K562 (cell line): Measurements from ENCODE around the gene MAGI1. TPM values are rescaled to one million over a fixed set of nuclear protein-coding genes. Genes with fewer than 3 reads are reported as not detected.

Experiments
- ATAC-seq: fragments of 200-7000 bp; cut with Tn5 transposase; 3 replicates; pipeline ENCODE4 v1.9.1; 2020; ENCODE audit warnings: moderate library complexity
- BruUV-seq: library from RNA; stranded (reverse); fragments of 400-500 nt; replicated peaks from 2 replicates; lab custom pipeline; 2021; lab: Mats Ljungman, UMichigan
- CTCF ChIA-PET: fragments of 300-600 bp; formaldehyde crosslinking; extraction: SDS; loops from one replicate; lab custom pipeline; 2021; ENCODE audit warnings: low intra/inter-chr PET ratio; lab: Yijun Ruan, JAX
- POLR2A ChIA-PET: fragments of 300-600, 350-650 bp; sonication (Branson Sonifier 250); formaldehyde crosslinking; extraction: SDS; loops from one replicate; lab custom pipeline; 2021; ENCODE audit warnings: antibody characterized with exemption, inconsistent platforms; lab: Yijun Ruan, JAX
- DNase-seq, 4 experiments: peaks; one replicate each; pipeline versions ENCODE4 v3.0.0 to v3.0.0-alpha.2; 2011 to 2018; ENCODE audit warnings: low spot score in 3 of 4, mixed read lengths in 3 of 4; ENCODE audit errors: extremely low read depth in 1 of 4
- FAIRE-seq: peaks from 2 replicates; lab custom pipeline; 2011; peaks lifted over from hg19 to GRCh38; lab: Jason Lieb, UNC
- H2AFZ ChIP-seq: 2 replicates; pipeline ENCODE4 v1.6.0; 2011; ENCODE audit warnings: low read depth, low read length, control low read depth, inconsistent platforms
- H3K27ac ChIP-seq: fragments of 200-600 bp; 3 replicates; pipeline ENCODE4 v1.8.0; 2011; ENCODE audit warnings: low read depth, mild to moderate bottlenecking, control low read depth, inconsistent platforms, low read length, moderate library complexity, mixed read lengths; ENCODE audit errors: extremely low read depth
- H3K27me3 ChIP-seq, 2 experiments: fragments of 300-600 bp in 1 of 2; 2 replicates in 1 of 2; 3 replicates in 1 of 2; pipeline versions ENCODE4 v1.6.0 to v1.8.0; 2011; ENCODE audit warnings: inconsistent platforms in 2 of 2, low read length in 2 of 2, mild to moderate bottlenecking in 1 of 2, mixed read lengths in 1 of 2, moderate library complexity in 1 of 2; ENCODE audit not compliant: control insufficient read depth in 2 of 2, insufficient read depth in 2 of 2
- H3K36me3 ChIP-seq: fragments of 300-600 bp; 3 replicates; pipeline ENCODE4 v1.8.0; 2011; ENCODE audit warnings: mild to moderate bottlenecking, low read length, inconsistent platforms; ENCODE audit not compliant: control insufficient read depth, insufficient read depth
- H3K4me1 ChIP-seq, 2 experiments: fragments of 200-600 bp in 1 of 2; replicated peaks in 1 of 2; 2 replicates in 1 of 2; 3 replicates in 1 of 2; pipeline versions ENCODE4 v1.5.1 to v1.8.0; 2011; ENCODE audit warnings: inconsistent platforms in 2 of 2, low read length in 2 of 2, mild to moderate bottlenecking in 1 of 2, mixed read lengths in 1 of 2, moderate library complexity in 1 of 2; ENCODE audit not compliant: control insufficient read depth in 2 of 2, insufficient read depth in 2 of 2
- H3K4me2 ChIP-seq: 2 replicates; pipeline ENCODE4 v1.6.1; 2011; ENCODE audit warnings: low read length, control low read depth, inconsistent platforms, mixed read lengths; ENCODE audit not compliant: insufficient read depth
- H3K4me3 ChIP-seq: fragments of 200-600 bp; sonication (generic), shearing (Covaris generic); 2 replicates; pipeline ENCODE4 v1.5.1; 2016; ENCODE audit warnings: control low read depth, inconsistent platforms
- H3K79me2 ChIP-seq: fragments of 200-600 bp; 3 replicates; pipeline ENCODE4 v1.8.0; 2011; ENCODE audit warnings: low read length, inconsistent platforms; ENCODE audit not compliant: control insufficient read depth, insufficient read depth
- H3K9ac ChIP-seq, 2 experiments: 2 replicates each; pipeline versions ENCODE4 v1.6.0 to v1.6.1; 2011; ENCODE audit warnings: low read depth in 2 of 2, low read length in 2 of 2, control low read depth in 1 of 2, inconsistent platforms in 1 of 2, mild to moderate bottlenecking in 1 of 2, mixed read lengths in 1 of 2; ENCODE audit not compliant: insufficient read depth in 1 of 2
- H3K9me1 ChIP-seq: one replicate; pipeline ENCODE4 v1.6.0; 2011; ENCODE audit warnings: inconsistent platforms, mild to moderate bottlenecking, low read length, moderate library complexity; ENCODE audit not compliant: control insufficient read depth, insufficient read depth
- H3K9me3 ChIP-seq: replicated peaks from 2 replicates; pipeline ENCODE4 v1.5.1; 2011; ENCODE audit warnings: low read depth, low read length, inconsistent platforms; ENCODE audit not compliant: control insufficient read depth, insufficient read depth
- H4K20me1 ChIP-seq: replicated peaks from 2 replicates; pipeline ENCODE4 v1.6.1; 2011; ENCODE audit warnings: low read length, inconsistent platforms, mixed read lengths; ENCODE audit not compliant: control insufficient read depth, insufficient read depth
- CBX1 ChIP-seq: sonication (generic); IDR thresholded peaks from 2 replicates; pipeline ENCODE4 v1.6.1; 2016; ENCODE audit warnings: antibody characterized with exemption, low read depth, mild to moderate bottlenecking
- CREB3L1 ChIP-seq: fragments of 450-650 bp; IDR thresholded peaks from 2 replicates; pipeline ENCODE4 v1.6.1; 2014; ENCODE audit warnings: low read depth, mild to moderate bottlenecking, moderate library complexity, borderline replicate concordance
- GABPA ChIP-seq: fragments of 200-800 bp; sonication (Bioruptor generic); conservative IDR thresholded peaks from 2 replicates; pipeline ENCODE4 v1.6.1; 2016; ENCODE audit warnings: low read depth, missing genetic modification characterization, missing compliant biosample characterization
- HNRNPLL ChIP-seq: fragments of 200-400 bp; formaldehyde crosslinking; IDR thresholded peaks from 2 replicates; pipeline ENCODE4 v1.6.1; 2017; ENCODE audit warnings: low read length, low read depth, mild to moderate bottlenecking; ENCODE audit not compliant: poor library complexity, severe bottlenecking
- NRF1 ChIP-seq, 2 experiments: fragments of 450-650 bp; IDR thresholded peaks in 1 of 2; conservative IDR thresholded peaks in 1 of 2; 2 replicates each; pipeline ENCODE4 v1.6.1; 2014; ENCODE audit warnings: mild to moderate bottlenecking in 2 of 2
- ZNF384 ChIP-seq: IDR thresholded peaks from 2 replicates; pipeline ENCODE4 v1.6.1; 2012; ENCODE audit warnings: low read depth, low read length, improper control_type of control experiment
- WGBS: fragments of 100-300 bp; shearing (Covaris generic); methylation state at CpG from one replicate; pipeline ENCODE4 v1.1.6; 2016; ENCODE audit warnings: low coverage, mixed read lengths; ENCODE audit not compliant: insufficient coverage; ENCODE audit errors: missing lambda C conversion rate; 5-methylcytosine and 5-hydroxymethylcytosine counted together
- in situ Hi-C: fragments of 300-500 bp; cut with MboI; formaldehyde crosslinking; loops from 4 replicates; pipeline ENCODE4 v1.15.0; 2018; ENCODE audit warnings: inconsistent platforms, mixed read lengths
- intact Hi-C: fragments of 100-400 bp; cut with micrococcal nuclease; formaldehyde crosslinking; loops from 2 replicates; pipeline ENCODE4 v1.14.2; 2022
- polyA plus RNA-seq, 8 experiments: library from polyadenylated mRNA; depleted of rRNA in 4 of 8; stranded (reverse) in 5 of 8; unstranded in 3 of 8; fragments of >200 nt; fragmentation: Nextera tagmentation in 2 of 8; fragmentation: Illumina TruSeq in 1 of 8; extraction: Ambion mirVana in 2 of 8; extraction: Trizol in 1 of 8; gene quantifications; 2 replicates each; pipeline versions ENCODE4 v1.2.1 to v1.2.3, GENCODE V29; 2011 to 2014; ENCODE audit warnings: inconsistent platforms in 1 of 8, missing spikeins in 1 of 8
- total RNA-seq, 7 experiments: library from RNA; depleted of rRNA in 6 of 7; stranded (reverse); fragments of >200 nt in 6 of 7; fragmentation: Illumina TruSeq in 2 of 7; extraction: Trizol in 2 of 7; gene quantifications; 2 replicates each; pipeline versions ENCODE4 v1.2.1 to v1.2.3, GENCODE V29; 2011 to 2021; ENCODE audit warnings: low replicate concordance in 1 of 7

The MAGI1 gene
- total and polyA plus RNA-seq, 9 of the 15 experiments (the other 6 are each of a cell fraction or from before 2014, with no cell fraction given): 7.8 to 59.4 (median 43.2) TPM

DNA sequence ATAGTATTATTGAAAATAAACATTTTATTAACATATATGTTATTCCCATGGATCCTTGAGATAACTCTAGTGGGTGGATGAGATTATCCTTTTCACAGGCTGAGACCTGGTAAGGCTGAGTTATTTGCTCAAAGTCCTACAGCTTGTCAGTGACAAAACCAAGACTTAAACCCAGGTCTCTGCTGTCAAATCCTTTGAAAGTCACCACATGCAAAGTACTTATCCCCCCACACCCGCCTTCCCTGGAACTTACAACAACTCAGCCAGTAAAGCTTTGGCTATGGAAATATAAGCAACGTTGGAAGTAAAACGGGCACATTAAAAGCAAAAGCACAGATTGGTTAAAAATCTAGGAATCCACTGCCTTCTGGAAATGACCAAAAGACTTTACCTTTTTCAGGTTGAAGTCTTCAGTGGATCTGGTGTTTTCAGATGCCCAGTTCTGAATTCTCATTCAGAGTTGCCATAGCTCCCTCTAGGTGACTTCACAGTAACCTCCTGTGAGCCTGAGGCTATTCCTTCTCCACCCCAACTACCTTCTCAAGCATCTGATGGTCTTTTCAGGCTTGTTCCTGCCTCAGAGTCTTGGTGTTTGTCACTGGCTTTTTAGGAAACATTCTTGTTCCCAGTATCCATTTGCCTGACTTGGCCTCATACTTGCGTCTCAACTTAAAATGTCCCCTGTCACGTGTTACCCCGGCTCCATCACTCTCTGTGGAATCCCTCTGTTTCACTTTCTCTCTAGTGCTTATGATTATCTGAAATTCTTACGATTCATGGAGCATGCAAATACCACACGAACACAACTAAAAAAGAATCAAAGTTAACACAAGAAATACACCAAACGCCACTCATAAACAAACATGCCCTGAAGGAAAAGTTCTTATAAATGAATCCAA, 131.2 kb downstream of the MAGI1 start:
- Histone ChIP-seq H3K79me2 (no peaks in the 10 kb centered on the region), H3K27ac (no peak overlapping the region), H4K20me1 (no peaks in the 10 kb centered on the region), H3K9ac (no peak overlapping the region), H2AFZ (no peak overlapping the region), H3K4me3 (no peak overlapping the region), H3K9me1 (no peaks in the 10 kb centered on the region), H3K36me3 (no peaks in the 10 kb centered on the region), H3K4me2 (no peak overlapping the region), H3K27me3 (peaks cover 0 to 5% of the 10 kb centered on the region in 2 experiments; a peak in 2 of 5 replicates), H3K9me3 (no peaks in the 10 kb centered on the region), H3K4me1 (no peaks in the 10 kb centered on the region)
- ChIA-PET CTCF (no interaction called here), POLR2A (interaction anchor here (0.6 kb wide), 1 partner anchor 1098 kb away, joined by 3 read pairs; no protein-coding TSS in a partner anchor)
- no peak for TF ChIP-seq ZNF384
- TF ChIP-seq NRF1 (conservative IDR thresholded peaks at IDR 0.05 in 1 of 2, IDR thresholded peaks at IDR 0.05 in 1 of 2): no peak
- no peak for TF ChIP-seq HNRNPLL
- no peak for TF ChIP-seq CREB3L1
- no peak for TF ChIP-seq GABPA (tag)
- no peak for TF ChIP-seq CBX1
- no TSS peak for BruUV-seq
- 1% methylated on average over 5 of the region's 9 CpGs for WGBS
- FAIRE-seq: no peak
- in situ Hi-C loops (no loop called here), intact Hi-C loops (no loop called here)
- no peak for DNase-seq
- no peak for ATAC-seq
